Camera-type eye (tissue), 1 donor: ENCODE data around the gene BORCS8. TPM values are rescaled to one million over a fixed set of nuclear protein-coding genes. Genes with fewer than 3 reads are reported as not detected.

Experiments used
- total RNA-seq: library from RNA; depleted of rRNA; stranded (reverse); fragments of >200 nt; gene quantifications from one replicate; pipeline ENCODE4 v1.2.3, GENCODE V29; 2014

Gene BORCS8
- 11.3 TPM for total RNA-seq

GRCh38 chr19:19192078-19192882 lies at the start of gene BORCS8, which contains the start of gene RFXANK:
Gene BORCS8 (minus strand): TSS chr19:19192152. CDS start chr19:19192117, 35 bp downstream.
Gene RFXANK (plus strand): TSS chr19:19192258. CDS start chr19:19193947, 1,689 bp downstream.

DNA sequence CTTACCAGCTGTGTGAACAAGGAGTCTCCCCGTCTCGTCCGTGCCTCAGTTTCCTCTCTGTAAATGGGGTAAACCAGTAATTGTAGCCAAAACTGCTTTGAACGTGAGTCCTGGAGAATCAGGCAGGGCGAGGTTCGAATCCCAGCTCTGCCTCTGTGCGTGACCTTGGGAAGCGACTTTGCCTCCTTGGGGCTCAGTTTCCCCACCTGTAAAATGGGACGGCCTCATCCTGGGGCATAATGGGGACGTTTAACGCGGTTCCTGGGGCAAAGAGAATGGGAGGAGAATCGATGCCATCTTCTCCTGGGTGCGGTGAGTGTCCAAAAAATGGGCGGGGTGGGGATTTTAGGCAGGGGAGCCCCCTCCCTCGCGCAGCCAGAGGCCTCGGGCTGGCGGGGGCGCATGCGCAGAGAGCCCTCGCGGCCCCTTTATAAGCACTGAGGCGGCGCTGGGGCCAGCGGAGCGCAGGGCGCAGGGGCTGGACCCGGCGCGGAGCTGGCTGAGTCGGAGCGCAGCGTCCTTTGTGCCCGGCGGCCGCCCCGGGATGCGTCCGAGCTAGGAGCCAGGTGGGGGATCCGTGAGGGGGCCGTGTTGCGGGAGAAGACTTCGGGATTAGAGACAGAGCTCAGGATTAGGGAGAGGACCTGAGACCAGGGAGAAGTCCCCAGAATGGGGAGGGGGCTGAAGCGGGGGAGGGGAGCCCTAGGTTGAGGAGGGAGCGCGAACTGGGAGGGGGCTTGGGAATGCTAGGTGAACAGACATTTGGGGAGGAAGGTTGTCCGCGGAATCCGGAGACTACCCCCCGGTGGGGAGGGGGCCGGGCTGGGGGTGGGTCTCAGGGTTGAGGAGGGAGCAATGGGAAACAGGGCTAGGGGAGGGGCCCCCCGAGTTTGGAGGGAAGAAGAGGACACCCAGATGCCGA lies 19.8 kb upstream of the BORCS8 start, which contains the start of gene NCAN:
NCAN (plus strand) TSS at position 460 of the 922 bp plus-strand sequence. CDS start 4,996 bp downstream, outside the sequence.

GRCh38 chr19:19203012-19203856 lies 11.3 kb upstream of the BORCS8 start, which contains the start of gene NR2C2AP:
Gene NR2C2AP (minus strand): TSS chr19:19203414. CDS start chr19:19203060, 354 bp downstream.

DNA sequence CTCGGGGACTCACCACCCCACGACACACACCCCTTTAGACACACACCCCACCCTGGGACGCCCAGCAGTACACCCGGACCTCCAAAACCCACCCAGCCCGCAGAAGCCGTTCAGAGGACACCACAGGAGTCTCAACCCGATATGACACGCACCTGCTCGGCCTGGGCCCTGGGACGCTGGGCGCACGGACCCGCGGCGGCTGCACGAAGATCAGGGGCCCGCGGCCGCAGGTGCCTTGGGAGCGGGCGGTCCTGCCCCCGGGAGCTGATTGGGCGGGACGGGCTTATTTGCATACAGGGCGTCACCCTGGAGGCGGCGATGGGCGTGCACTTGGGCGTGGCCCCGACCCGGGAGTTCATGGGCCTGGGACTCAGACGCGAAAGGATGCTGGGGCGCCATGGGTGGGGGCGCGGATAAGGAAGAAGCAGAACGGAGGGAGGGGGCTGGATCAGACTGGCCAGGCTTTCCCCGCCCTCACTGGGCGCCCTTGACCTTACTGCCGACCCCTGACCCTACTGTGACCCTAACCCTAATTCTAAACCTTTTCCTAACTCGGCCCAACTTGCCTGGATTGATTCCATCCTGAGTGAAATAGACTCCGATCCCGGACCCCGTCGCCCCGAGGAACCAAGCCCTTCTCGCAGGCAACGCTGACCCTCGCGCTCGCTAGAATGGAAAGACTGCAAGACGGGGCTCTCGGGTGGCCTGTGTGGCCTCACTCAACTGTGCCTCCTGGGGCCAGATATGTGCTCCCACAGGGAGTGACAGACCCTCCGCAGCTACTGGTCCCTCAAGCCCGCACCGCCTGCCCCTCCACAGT lies 21.7 kb downstream of the BORCS8 start, which contains the start of gene MEF2B:
MEF2B (minus strand) TSS at position 211 of the 820 bp plus-strand sequence. CDS start 19,528 bp downstream, outside the sequence.

DNA sequence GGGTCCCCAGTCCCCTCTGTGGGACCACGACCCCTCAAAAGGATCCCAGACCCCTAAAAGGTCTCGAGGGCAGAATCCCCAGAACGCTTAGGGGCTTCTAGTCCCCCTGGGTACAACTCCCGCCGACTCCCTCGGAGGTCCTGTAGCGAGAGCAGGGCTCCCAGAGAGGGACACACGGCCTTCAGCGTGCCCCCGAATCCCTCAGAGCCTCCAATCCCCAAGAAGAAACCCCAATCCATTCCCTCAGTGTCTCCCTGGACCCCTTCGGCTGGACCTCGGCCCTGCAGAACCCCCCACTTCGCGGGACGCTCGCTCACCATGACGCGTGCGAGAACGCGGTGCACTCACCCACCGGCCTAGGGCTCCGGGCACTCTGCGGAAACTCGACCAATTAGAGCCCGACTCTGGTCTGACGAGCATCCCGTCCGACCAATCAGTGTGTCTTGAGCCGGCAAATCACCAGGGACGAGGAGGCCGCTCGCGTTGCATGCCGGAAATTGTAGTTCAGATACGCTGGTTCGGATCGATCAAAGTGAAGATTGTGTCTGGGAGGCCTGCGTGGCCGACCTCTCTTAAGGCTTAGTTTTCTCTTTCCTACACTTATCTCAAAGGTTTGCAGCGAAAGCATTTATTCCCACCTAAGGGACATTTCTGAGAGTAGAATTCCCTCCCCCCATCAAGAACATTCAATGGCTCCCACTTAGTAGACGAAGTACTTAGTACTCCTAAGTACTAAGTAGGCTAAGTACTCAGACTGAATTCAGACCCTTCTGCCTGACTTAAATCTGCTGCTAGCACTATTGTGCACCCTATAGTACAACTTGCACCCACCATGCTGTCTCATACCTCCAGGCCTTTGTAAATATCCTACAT lies 53.6 kb downstream of the BORCS8 start, which contains the start of gene TMEM161A:
TMEM161A (minus strand) TSS at position 370 of the 873 bp plus-strand sequence; CDS start at position 320, 50 bp downstream.

Other genes with a start within 250 kb of the BORCS8 start
- gene SUGP2, start 158.6 kb downstream of the BORCS8 start, total RNA-seq: 106 TPM
- 30.1 TPM for gene ARMC6, start 158.5 kb downstream of the BORCS8 start, total RNA-seq
- 15.8 TPM for gene SLC25A42, start 128.2 kb downstream of the BORCS8 start, total RNA-seq
- gene TMEM161A, start 53.7 kb downstream of the BORCS8 start, total RNA-seq: 13.0 TPM
- 0.33 TPM for gene MEF2B, start 21.9 kb downstream of the BORCS8 start, total RNA-seq
- 31.6 TPM for gene RFXANK, start 106 bp upstream of the BORCS8 start, total RNA-seq
- 7.6 TPM for gene NR2C2AP, start 11.3 kb upstream of the BORCS8 start, total RNA-seq
- 18.9 TPM for gene NCAN, start 19.8 kb upstream of the BORCS8 start, total RNA-seq
- gene TM6SF2, start 81.1 kb upstream of the BORCS8 start, total RNA-seq: 0.99 TPM
- gene SUGP1, start 128.4 kb upstream of the BORCS8 start, total RNA-seq: 36.1 TPM
- gene MAU2, start 128.7 kb upstream of the BORCS8 start, total RNA-seq: 88.7 TPM
- 43.4 TPM for gene GATAD2A, start 213.5 kb upstream of the BORCS8 start, total RNA-seq